Tibial artery (tissue), 4 donors: ENCODE measurements around the gene CDK4.
"Not testable (repeated sequence)": the region's sequence is repeated elsewhere in the genome, so short reads cannot be mapped to it uniquely, and the experiment has no call there.

Experiments
- DNase-seq, 2 donors: peaks; one replicate each; pipeline ENCODE4 v3.0.0-alpha.2; 2019
- H3K27ac ChIP-seq, 2 donors: fragments of 200-600 bp; sonication (generic) in 1 of 2; 1 replicate in 1 of 2; 2 replicates in 1 of 2; pipeline ENCODE4 v1.5.1; 2018 to 2019; ENCODE audit warnings: mild to moderate bottlenecking in 1 of 2
- H3K27me3 ChIP-seq, 2 donors: fragments of 200-600 bp; sonication (generic) in 1 of 2; one replicate each; pipeline versions ENCODE4 v1.5.1 to v1.6.0; 2016 to 2019
- H3K36me3 ChIP-seq, 3 donors: fragments of 200-600 bp; sonication (generic) in 2 of 3; one replicate each; pipeline ENCODE4 v1.5.1; 2016 to 2019; ENCODE audit warnings: mild to moderate bottlenecking in 2 of 3
- H3K4me1 ChIP-seq, 4 donors: fragments of 200-600 bp; sonication (generic) in 2 of 4; 1 replicate in 3 of 4; 2 replicates in 1 of 4; pipeline ENCODE4 v1.5.1; 2016 to 2019
- H3K4me3 ChIP-seq, 2 donors: fragments of 200-600 bp; sonication (generic) in 1 of 2; 1 replicate in 1 of 2; 2 replicates in 1 of 2; pipeline ENCODE4 v1.5.1; 2018 to 2019; ENCODE audit warnings: mild to moderate bottlenecking in 2 of 2
- H3K9me3 ChIP-seq, 3 donors: fragments of 200-600 bp; sonication (generic) in 1 of 3; one replicate each; pipeline ENCODE4 v1.5.1; 2016 to 2019
- intact Hi-C: fragments of 100-400 bp; cut with DNase I; formaldehyde crosslinking; loops from one replicate; pipeline ENCODE4 v1.15.0; 2023; ENCODE audit warnings: low total_unique reads
- TF ChIP-seq, protein P1 (sequence below), 2 experiments: fragments of 200-600 bp in 1 of 2; fragments of 450-650 bp in 1 of 2; IDR thresholded peaks; one replicate each; pipeline ENCODE4 v1.5.1; 2017 to 2019; ENCODE audit warnings: antibody characterized with exemption in 2 of 2, mild to moderate bottlenecking in 1 of 2, moderate library complexity in 1 of 2

CDK4 gene

DNA sequence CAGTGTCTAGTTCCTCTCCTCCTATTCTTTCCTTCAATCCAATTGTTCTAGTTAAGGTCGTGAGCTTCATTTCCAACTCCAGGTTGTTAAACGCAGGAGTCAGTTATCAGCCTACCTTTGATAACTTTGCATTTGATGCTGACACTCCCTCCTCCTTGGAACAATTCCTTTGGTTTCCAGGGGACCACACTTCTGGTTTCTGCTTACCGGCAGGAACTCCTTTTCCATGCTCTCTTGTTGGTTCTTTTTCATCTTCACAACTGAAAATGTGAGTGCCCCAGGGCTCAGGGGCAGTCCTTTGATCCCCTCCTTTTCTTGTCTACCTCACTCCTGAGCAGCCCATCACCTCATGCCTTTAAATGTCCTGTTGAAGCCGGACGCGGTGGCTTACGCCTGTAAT lies 25.3 kb upstream of the CDK4 start:
- peaks cover 0 to 33% (median 0%) of the 10 kb centered on the region in 3 donors for H3K36me3 ChIP-seq
- TF ChIP-seq, protein P1, sequence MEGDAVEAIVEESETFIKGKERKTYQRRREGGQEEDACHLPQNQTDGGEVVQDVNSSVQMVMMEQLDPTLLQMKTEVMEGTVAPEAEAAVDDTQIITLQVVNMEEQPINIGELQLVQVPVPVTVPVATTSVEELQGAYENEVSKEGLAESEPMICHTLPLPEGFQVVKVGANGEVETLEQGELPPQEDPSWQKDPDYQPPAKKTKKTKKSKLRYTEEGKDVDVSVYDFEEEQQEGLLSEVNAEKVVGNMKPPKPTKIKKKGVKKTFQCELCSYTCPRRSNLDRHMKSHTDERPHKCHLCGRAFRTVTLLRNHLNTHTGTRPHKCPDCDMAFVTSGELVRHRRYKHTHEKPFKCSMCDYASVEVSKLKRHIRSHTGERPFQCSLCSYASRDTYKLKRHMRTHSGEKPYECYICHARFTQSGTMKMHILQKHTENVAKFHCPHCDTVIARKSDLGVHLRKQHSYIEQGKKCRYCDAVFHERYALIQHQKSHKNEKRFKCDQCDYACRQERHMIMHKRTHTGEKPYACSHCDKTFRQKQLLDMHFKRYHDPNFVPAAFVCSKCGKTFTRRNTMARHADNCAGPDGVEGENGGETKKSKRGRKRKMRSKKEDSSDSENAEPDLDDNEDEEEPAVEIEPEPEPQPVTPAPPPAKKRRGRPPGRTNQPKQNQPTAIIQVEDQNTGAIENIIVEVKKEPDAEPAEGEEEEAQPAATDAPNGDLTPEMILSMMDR (IDR thresholded peaks at IDR 0.05) = no peak
- H3K4me3 ChIP-seq = no peak overlapping the region
- H3K27ac ChIP-seq = no peak overlapping the region
- DNase-seq = no peak
- H3K27me3 ChIP-seq = no peaks in the 10 kb centered on the region
- intact Hi-C loops = no loop called here
- H3K4me1 ChIP-seq = peaks cover 0 to 15% (median 6%) of the 10 kb centered on the region in 4 donors
- H3K9me3 ChIP-seq = no peaks in the 10 kb centered on the region

DNA sequence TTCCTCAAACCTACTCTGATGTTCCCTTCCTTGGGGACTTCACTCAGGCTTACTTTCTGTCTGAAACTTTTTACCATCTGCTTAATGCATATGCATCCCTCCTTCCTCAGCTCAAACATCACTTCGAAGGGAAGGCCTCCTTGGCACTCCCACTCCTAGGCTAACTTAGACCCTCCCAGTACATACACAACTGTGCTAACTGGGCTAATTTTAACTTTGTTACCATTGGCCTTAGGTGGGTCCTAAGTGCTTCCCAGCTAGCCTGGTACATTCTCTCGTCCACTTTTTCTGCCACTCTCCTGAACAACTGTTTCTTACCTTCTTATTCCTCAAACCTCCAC lies 24.1 kb upstream of the CDK4 start:
- intact Hi-C loops = no loop called here
- Histone ChIP-seq H3K36me3 (peaks cover 0 to 32% (median 0%) of the 10 kb centered on the region in 3 donors), H3K27me3 (no peaks in the 10 kb centered on the region), H3K4me1 (peaks cover 0 to 14% (median 11%) of the 10 kb centered on the region in 4 donors), H3K27ac (no peak overlapping the region), H3K4me3 (no peak overlapping the region), H3K9me3 (no peaks in the 10 kb centered on the region)
- TF ChIP-seq, protein P1 (IDR thresholded peaks at IDR 0.05) = no peak
- DNase-seq = no peak

DNA sequence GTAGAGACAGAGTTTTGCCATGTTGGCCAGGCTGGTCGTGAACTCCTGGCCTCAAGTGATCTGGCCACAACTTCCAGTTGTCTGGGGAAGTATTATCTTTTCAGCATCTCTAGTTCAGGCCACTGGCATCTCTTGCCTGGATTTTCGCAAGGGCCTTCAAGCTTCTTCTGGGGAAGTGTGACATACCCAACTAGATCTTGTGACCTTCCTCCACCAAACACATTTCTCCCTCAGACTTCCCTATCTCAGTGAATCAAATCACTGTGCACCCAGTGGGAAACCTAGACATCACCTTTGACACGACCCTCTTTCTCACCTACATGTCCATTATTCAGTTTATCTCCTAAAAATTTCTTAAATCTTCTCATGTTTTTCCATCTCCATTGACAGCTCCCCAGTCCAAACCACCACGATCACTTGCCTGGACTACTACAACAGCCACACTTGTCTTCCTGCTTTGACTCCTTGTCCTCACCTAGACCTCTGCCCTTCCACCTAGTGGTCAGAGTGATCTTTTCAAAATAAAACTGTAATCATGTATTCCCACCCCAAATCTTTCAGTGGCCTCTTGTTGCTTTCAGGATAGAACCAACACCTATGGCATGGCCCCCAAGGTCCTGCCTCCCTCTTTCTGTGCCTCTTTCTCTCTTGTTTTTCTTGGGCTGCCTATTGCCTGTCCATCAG lies 23.6 kb upstream of the CDK4 start:
- intact Hi-C loops = no loop called here
- Histone ChIP-seq H3K27ac (no peak overlapping the region), H3K9me3 (no peaks in the 10 kb centered on the region), H3K4me3 (no peak overlapping the region), H3K36me3 (peaks cover 0 to 27% (median 0%) of the 10 kb centered on the region in 3 donors), H3K27me3 (no peaks in the 10 kb centered on the region), H3K4me1 (peaks cover 0 to 20% (median 15%) of the 10 kb centered on the region in 4 donors)
- TF ChIP-seq, protein P1 (IDR thresholded peaks at IDR 0.05) = no peak
- no peak for DNase-seq

GRCh38 chr12:57775044-57775443 lies 22.9 kb upstream of the CDK4 start:
- H3K27ac ChIP-seq = no peak overlapping the region
- H3K4me1 ChIP-seq = peaks cover 0 to 21% (median 16%) of the 10 kb centered on the region in 4 donors
- H3K9me3 ChIP-seq = no peaks in the 10 kb centered on the region
- TF ChIP-seq, protein P1 (IDR thresholded peaks at IDR 0.05) = no peak
- peaks cover 0 to 20% (median 0%) of the 10 kb centered on the region in 3 donors for H3K36me3 ChIP-seq
- intact Hi-C loops = no loop called here
- no peak overlapping the region for H3K4me3 ChIP-seq
- no peak for DNase-seq
- H3K27me3 ChIP-seq = no peaks in the 10 kb centered on the region

DNA sequence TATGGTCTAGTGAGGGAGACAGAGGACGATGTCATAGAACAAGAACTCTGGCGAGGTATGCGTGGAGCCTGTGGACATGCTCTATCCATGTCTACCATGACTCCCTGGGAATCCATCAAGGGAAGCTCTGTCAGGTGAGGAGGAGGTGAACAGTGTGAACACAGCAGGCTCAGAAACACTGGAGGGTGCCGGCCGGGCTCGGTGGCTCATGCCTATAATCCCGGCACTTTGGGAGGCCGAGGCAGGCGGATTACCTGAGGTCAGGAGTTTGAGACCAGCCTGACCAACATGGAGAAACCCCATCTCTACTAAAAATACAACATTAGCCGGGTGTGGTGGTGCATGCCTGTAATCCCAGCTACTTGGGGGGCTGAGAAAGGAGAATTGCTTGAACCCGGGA lies 22.5 kb upstream of the CDK4 start:
- H3K9me3 ChIP-seq, H3K27ac ChIP-seq, H3K4me3 ChIP-seq, intact Hi-C loops, H3K27me3 ChIP-seq: not testable (repeated sequence)
- DNase-seq = peak in 1 of 2 donors; percentile 27
- Histone ChIP-seq H3K36me3 (peaks cover 0 to 18% (median under 1%) of the 10 kb centered on the region in 3 donors), H3K4me1 (peaks cover 0 to 21% (median 16%) of the 10 kb centered on the region in 4 donors)

- Histone ChIP-seq H3K4me1 (peaks cover 0 to 21% (median 16%) of the 10 kb centered on the region in 4 donors), H3K4me3 (peak within 1 kb of the TSS; percentile 68 to 90), H3K27ac (peak within 1 kb of the TSS; percentile 91 to 92), H3K9me3 (no peaks in the 10 kb centered on the region), H3K36me3 (peaks cover 0 to 34% (median 12%) of the 10 kb centered on the region in 3 donors), H3K27me3 (no peaks in the 10 kb centered on the region)
- DNase-seq = peak; percentile 72 to 86
- TF ChIP-seq, protein P1 (IDR thresholded peaks at IDR 0.05) = peak in 1 of 2 experiments; percentile 12
- intact Hi-C loops = no loop called here
Observed at GRCh38 chr12:57772429-57773322, 20.6 kb upstream of the CDK4 start, which contains the start of gene EEF1AKMT3. TSS of gene EEF1AKMT3 (plus strand) at chr12:57772614. CDS start at chr12:57772725, 111 bp downstream.
